Measurements from ENCODE around the gene FLNC. TPM values are rescaled to one million over a fixed set of nuclear protein-coding genes. Genes with fewer than 3 reads are reported as not detected.

The FLNC gene
- total and polyA plus RNA-seq, 9 of the 15 experiments (the other 6 are each of a cell fraction or from before 2014, with no cell fraction given), result 0.90 to 155 (median 28.8) TPM

- TF ChIP-seq CHD7 (IDR thresholded peaks at IDR 0.05; ENCODE audit: low read depth, low read length) (no peak), HMG20A (CRISPR knock-in tag; conservative IDR thresholded peaks at IDR 0.05) (no peak), HINFP (tag; conservative IDR thresholded peaks at IDR 0.05; ENCODE audit: low read depth) (no peak), DMBX1 (CRISPR knock-in tag; IDR thresholded peaks at IDR 0.05; ENCODE audit: borderline replicate concordance) (peak; percentile 59), AFF4 (CRISPR knock-in tag; IDR thresholded peaks at IDR 0.05) (no peak), ZNF133 (CRISPR knock-in tag; IDR thresholded peaks at IDR 0.05) (no peak)
Measured at GRCh38 chr7:128860158-128861073, 30.2 kb downstream of the FLNC start (continued).
